ENCODE results near the gene OR14I1.

Gene OR14I1

DNA sequence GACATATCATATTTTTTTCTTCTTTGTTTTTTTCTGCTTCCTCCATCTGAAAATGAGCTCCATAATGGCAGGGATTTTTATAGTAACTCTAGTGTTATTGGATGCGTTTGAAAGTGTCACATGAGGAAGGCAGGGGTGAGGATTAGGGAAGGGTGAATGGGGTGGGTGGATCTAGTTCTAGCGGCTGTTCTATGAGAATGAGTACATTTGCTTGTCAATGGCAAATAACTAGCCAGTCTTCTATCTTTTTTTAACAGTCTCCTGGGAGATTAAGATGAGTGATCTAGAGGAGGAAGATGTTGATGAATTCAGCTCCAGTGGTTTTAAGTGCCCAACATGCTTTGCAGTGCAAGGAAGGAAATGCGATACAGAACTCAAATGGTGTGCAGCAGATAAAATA is 5.8 kb downstream of the OR14I1 start:
- Mint-ChIP-seq H3K27ac (no peak overlapping the region), H3K36me3 (ENCODE audit: low read depth) (no peaks in the 10 kb centered on the region), H3K4me1 (no peaks in the 10 kb centered on the region), H3K27me3 (ENCODE audit: low read depth) (no peaks in the 10 kb centered on the region), H3K9me3 (peaks cover 48% of the 10 kb centered on the region), H3K4me3 (no peak overlapping the region)
- TF ChIP-seq, protein P1, sequence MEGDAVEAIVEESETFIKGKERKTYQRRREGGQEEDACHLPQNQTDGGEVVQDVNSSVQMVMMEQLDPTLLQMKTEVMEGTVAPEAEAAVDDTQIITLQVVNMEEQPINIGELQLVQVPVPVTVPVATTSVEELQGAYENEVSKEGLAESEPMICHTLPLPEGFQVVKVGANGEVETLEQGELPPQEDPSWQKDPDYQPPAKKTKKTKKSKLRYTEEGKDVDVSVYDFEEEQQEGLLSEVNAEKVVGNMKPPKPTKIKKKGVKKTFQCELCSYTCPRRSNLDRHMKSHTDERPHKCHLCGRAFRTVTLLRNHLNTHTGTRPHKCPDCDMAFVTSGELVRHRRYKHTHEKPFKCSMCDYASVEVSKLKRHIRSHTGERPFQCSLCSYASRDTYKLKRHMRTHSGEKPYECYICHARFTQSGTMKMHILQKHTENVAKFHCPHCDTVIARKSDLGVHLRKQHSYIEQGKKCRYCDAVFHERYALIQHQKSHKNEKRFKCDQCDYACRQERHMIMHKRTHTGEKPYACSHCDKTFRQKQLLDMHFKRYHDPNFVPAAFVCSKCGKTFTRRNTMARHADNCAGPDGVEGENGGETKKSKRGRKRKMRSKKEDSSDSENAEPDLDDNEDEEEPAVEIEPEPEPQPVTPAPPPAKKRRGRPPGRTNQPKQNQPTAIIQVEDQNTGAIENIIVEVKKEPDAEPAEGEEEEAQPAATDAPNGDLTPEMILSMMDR (IDR thresholded peaks at IDR 0.05; ENCODE audit: unreplicated experiment in 3 of 3): no peak

DNA sequence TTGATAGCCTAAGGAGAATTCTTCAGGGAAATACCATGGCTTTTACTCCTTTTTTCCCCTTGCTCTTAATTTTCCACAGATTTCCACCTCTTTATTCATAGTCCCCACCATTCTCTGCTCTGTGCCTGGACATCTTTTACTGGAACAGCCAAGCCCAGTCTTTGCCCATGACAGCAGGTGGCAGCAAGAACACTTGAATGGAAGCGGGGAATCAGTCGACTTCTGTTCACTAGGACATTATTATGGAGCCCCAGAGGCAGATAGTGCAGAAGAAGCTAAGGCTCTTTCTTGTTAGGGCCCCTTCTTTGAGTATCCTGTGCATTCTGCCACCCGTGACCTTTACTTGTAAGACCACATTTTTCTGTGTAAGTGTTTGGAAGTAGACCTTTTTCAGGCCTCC is 6.3 kb downstream of the OR14I1 start:
- H3K4me1 Mint-ChIP-seq: no peaks in the 10 kb centered on the region
- H3K9me3 Mint-ChIP-seq: peaks cover 50% of the 10 kb centered on the region
- no peaks in the 10 kb centered on the region for H3K27me3 Mint-ChIP-seq (ENCODE audit: low read depth)

GRCh38 chr1:248695451-248696132 is 7.0 kb downstream of the OR14I1 start:
- H3K27ac Mint-ChIP-seq: no peak overlapping the region
- H3K9me3 Mint-ChIP-seq: peaks cover 57% of the 10 kb centered on the region
- no peak overlapping the region for H3K4me3 Mint-ChIP-seq
- H3K4me1 Mint-ChIP-seq: no peaks in the 10 kb centered on the region
- H3K27me3 Mint-ChIP-seq (ENCODE audit: low read depth): no peaks in the 10 kb centered on the region
- TF ChIP-seq, protein P1 (IDR thresholded peaks at IDR 0.05; ENCODE audit: unreplicated experiment in 3 of 3): no peak
- H3K36me3 Mint-ChIP-seq (ENCODE audit: low read depth): no peaks in the 10 kb centered on the region

More for the DNA sequence above, 6.3 kb downstream of the OR14I1 start:
- TF ChIP-seq, protein P1 (IDR thresholded peaks at IDR 0.05; ENCODE audit: unreplicated experiment in 3 of 3): no peak
- H3K36me3 Mint-ChIP-seq (ENCODE audit: low read depth): no peaks in the 10 kb centered on the region
- no peak overlapping the region for H3K27ac Mint-ChIP-seq
- no peak overlapping the region for H3K4me3 Mint-ChIP-seq

DNA sequence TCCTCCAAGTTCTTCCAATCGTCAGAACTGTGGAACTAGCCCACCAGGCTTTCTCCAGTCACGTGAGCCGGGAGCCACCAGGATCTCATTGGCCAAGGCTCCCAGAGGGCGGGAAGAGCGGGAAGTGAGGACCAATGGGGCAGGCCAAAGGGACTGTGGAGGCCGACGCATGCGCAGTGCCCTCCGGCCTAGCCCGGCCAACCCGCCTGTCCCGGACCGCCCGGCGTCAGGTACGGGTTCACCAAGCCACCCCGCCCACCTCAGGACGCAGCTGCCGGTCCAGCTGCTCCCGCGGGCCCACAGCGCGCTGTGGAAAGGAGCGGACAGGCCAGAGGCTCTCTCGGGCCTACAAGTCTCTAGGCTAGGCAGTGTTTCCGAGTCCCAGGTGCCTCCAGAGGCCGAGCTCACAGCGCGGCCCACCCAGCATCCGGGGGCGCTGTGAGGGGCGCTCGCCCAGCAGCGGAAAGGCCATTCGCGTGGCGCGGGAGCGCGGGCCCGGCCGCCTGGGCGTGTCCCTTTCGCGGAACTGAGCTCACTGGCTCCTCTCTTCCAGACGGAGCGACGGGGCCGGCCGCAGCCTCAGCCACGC is 10.9 kb downstream of the OR14I1 start:
- Mint-ChIP-seq H3K27ac (no peak overlapping the region), H3K4me1 (no peaks in the 10 kb centered on the region), H3K9me3 (peaks cover 64% of the 10 kb centered on the region), H3K36me3 (ENCODE audit: low read depth) (no peaks in the 10 kb centered on the region), H3K27me3 (ENCODE audit: low read depth) (no peaks in the 10 kb centered on the region), H3K4me3 (no peak overlapping the region)
- TF ChIP-seq, protein P1 (IDR thresholded peaks at IDR 0.05; ENCODE audit: unreplicated experiment in 3 of 3): no peak

DNA sequence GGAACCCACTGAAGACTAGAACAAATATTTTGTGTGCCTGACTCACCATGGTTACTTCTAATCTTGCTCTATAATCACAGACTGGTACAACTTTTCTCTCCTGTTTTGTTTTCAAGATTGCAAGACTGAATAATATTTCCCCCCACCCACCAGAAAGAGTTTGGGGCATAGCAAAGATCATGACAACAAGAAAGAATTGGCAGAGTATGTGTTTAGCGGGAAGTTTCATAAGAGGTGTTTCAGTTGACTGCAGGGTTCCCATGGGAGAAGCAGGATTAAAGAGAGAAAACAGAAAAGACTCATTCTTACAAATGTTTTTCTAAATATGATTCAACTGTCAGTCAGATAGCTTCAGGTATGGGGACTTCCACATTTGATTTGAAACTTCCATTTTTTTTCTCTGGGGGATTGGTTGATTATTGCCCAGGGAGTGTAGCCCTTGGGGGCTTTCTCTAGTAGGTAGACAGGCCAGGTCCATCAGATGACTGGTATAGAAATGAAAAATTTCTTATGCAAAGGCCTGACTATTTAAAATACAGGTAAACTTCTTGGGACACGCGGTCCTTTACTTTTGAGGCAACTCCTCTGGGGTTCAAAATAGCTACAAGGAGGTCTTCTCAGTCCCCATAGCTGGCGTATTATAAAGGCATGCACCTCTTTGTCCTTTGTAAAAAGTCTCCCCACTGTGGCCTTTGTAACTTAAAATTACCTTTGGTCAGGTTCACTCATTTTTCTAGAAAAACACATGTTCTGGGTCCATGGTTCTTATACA is 13.9 kb downstream of the OR14I1 start:
- Mint-ChIP-seq H3K27me3 (ENCODE audit: low read depth) (no peaks in the 10 kb centered on the region), H3K36me3 (ENCODE audit: low read depth) (no peaks in the 10 kb centered on the region), H3K4me1 (no peaks in the 10 kb centered on the region), H3K27ac (no peak overlapping the region), H3K4me3 (no peak overlapping the region), H3K9me3 (peaks cover 48% of the 10 kb centered on the region)
- TF ChIP-seq, protein P1 (IDR thresholded peaks at IDR 0.05; ENCODE audit: unreplicated experiment in 3 of 3): no peak

Measured in nephron (organoid).